Skeletal muscle satellite cell (primary cell): ENCODE data around the gene AOPEP.

ENCODE experiments used
- H3K27me3 ChIP-seq: 2 replicates; pipeline ENCODE4 v1.7.0; 2013; ENCODE audit warnings: low read length; ENCODE audit not compliant: control insufficient read depth, insufficient read depth
- H3K36me3 ChIP-seq: 2 replicates; pipeline ENCODE4 v1.7.0; 2013; ENCODE audit warnings: mild to moderate bottlenecking, control low read depth, low read length; ENCODE audit not compliant: insufficient read depth
- H3K4me1 ChIP-seq: 2 replicates; pipeline ENCODE4 v1.7.0; 2013; ENCODE audit warnings: low read length; ENCODE audit not compliant: control insufficient read depth, insufficient read depth
- H3K4me2 ChIP-seq: 2 replicates; pipeline ENCODE4 v1.7.0; 2013; ENCODE audit warnings: mild to moderate bottlenecking, low read length
- H3K4me3 ChIP-seq: 2 replicates; pipeline ENCODE4 v1.7.0; 2013; ENCODE audit warnings: low read length
- H3K9ac ChIP-seq: 2 replicates; pipeline ENCODE4 v1.7.0; 2013; ENCODE audit warnings: mild to moderate bottlenecking, low read depth, low read length, moderate library complexity
- H3K9me3 ChIP-seq: replicated peaks from 2 replicates; pipeline ENCODE4 v1.7.0; 2013; ENCODE audit warnings: mild to moderate bottlenecking, control low read depth, low read length

Gene AOPEP

GRCh38 chr9:95037789-95038521, 311.5 kb downstream of the AOPEP start:
- Histone ChIP-seq H3K36me3 (peaks cover 58% of the 10 kb centered on the region), H3K4me1 (peaks cover 39% of the 10 kb centered on the region), H3K4me3 (no peak overlapping the region), H3K4me2 (peak overlapping the region; percentile 66), H3K27me3 (no peaks in the 10 kb centered on the region), H3K9me3 (no peaks in the 10 kb centered on the region), H3K9ac (peak overlapping the region; percentile 56)

GRCh38 chr9:95038666-95039065, 312.2 kb downstream of the AOPEP start:
- peaks cover 57% of the 10 kb centered on the region for H3K36me3 ChIP-seq

GRCh38 chr9:95040106-95040505, 313.6 kb downstream of the AOPEP start:
- Histone ChIP-seq H3K9ac (no peak overlapping the region), H3K9me3 (no peaks in the 10 kb centered on the region), H3K27me3 (no peaks in the 10 kb centered on the region), H3K4me1 (peaks cover 44% of the 10 kb centered on the region), H3K4me2 (no peak overlapping the region), H3K4me3 (no peak overlapping the region), H3K36me3 (peaks cover 62% of the 10 kb centered on the region)

More at GRCh38 chr9:95038666-95039065, 312.2 kb downstream of the AOPEP start:
- Histone ChIP-seq H3K4me1 (peaks cover 35% of the 10 kb centered on the region), H3K9me3 (no peaks in the 10 kb centered on the region), H3K9ac (no peak overlapping the region), H3K4me2 (no peak overlapping the region), H3K4me3 (no peak overlapping the region), H3K27me3 (no peaks in the 10 kb centered on the region)

- no peak overlapping the region for H3K9ac ChIP-seq
- no peaks in the 10 kb centered on the region for H3K27me3 ChIP-seq
- no peaks in the 10 kb centered on the region for H3K9me3 ChIP-seq
- H3K4me2 ChIP-seq: no peak overlapping the region
- H3K4me3 ChIP-seq: no peak overlapping the region
- peaks cover 46% of the 10 kb centered on the region for H3K36me3 ChIP-seq
- H3K4me1 ChIP-seq: peaks cover 44% of the 10 kb centered on the region
These were observed 317.3 kb downstream of the AOPEP start for GRCh38 chr9:95043826-95044225.

- H3K4me2 ChIP-seq: peak overlapping the region; percentile 33
- no peaks in the 10 kb centered on the region for H3K9me3 ChIP-seq
- H3K27me3 ChIP-seq: no peaks in the 10 kb centered on the region
- H3K4me1 ChIP-seq: peaks cover 48% of the 10 kb centered on the region
- H3K4me3 ChIP-seq: peak overlapping the region; percentile 28
- H3K9ac ChIP-seq: peak overlapping the region; percentile 84
- H3K36me3 ChIP-seq: peaks cover 45% of the 10 kb centered on the region
These were observed 318.4 kb downstream of the AOPEP start for GRCh38 chr9:95044731-95045508.

- H3K4me1 ChIP-seq: peaks cover 52% of the 10 kb centered on the region
- H3K36me3 ChIP-seq: peaks cover 45% of the 10 kb centered on the region
- peak overlapping the region; percentile 33 for H3K4me2 ChIP-seq
- no peaks in the 10 kb centered on the region for H3K9me3 ChIP-seq
- no peaks in the 10 kb centered on the region for H3K27me3 ChIP-seq
- no peak overlapping the region for H3K4me3 ChIP-seq
- H3K9ac ChIP-seq: peak overlapping the region; percentile 84
These were observed 319.3 kb downstream of the AOPEP start for GRCh38 chr9:95045751-95046150.

GRCh38 chr9:95047452-95048224, 321.1 kb downstream of the AOPEP start:
- Histone ChIP-seq H3K27me3 (no peaks in the 10 kb centered on the region), H3K9me3 (no peaks in the 10 kb centered on the region), H3K4me2 (peak overlapping the region; percentile 95), H3K36me3 (peaks cover 40% of the 10 kb centered on the region), H3K4me3 (peak overlapping the region; percentile 81), H3K9ac (peak overlapping the region; percentile 84), H3K4me1 (peaks cover 57% of the 10 kb centered on the region)

- no peaks in the 10 kb centered on the region for H3K9me3 ChIP-seq
These were observed 322.0 kb downstream of the AOPEP start for GRCh38 chr9:95048225-95049087.

GRCh38 chr9:95049761-95050160, 323.3 kb downstream of the AOPEP start:
- peaks cover 38% of the 10 kb centered on the region for H3K36me3 ChIP-seq
- H3K27me3 ChIP-seq: no peaks in the 10 kb centered on the region
- H3K9ac ChIP-seq: peak overlapping the region; percentile 84
- peak overlapping the region; percentile 81 for H3K4me3 ChIP-seq
- H3K4me1 ChIP-seq: peaks cover 69% of the 10 kb centered on the region
- H3K9me3 ChIP-seq: no peaks in the 10 kb centered on the region
- H3K4me2 ChIP-seq: peak overlapping the region; percentile 95

More at GRCh38 chr9:95048225-95049087, 322.0 kb downstream of the AOPEP start:
- H3K4me2 ChIP-seq: peak overlapping the region; percentile 95
- H3K36me3 ChIP-seq: peaks cover 41% of the 10 kb centered on the region
- peak overlapping the region; percentile 84 for H3K9ac ChIP-seq
- no peaks in the 10 kb centered on the region for H3K27me3 ChIP-seq
- peak overlapping the region; percentile 81 for H3K4me3 ChIP-seq
- H3K4me1 ChIP-seq: peaks cover 63% of the 10 kb centered on the region

GRCh38 chr9:95053611-95054570, 327.4 kb downstream of the AOPEP start:
- Histone ChIP-seq H3K36me3 (peaks cover 30% of the 10 kb centered on the region), H3K9me3 (no peaks in the 10 kb centered on the region), H3K27me3 (no peaks in the 10 kb centered on the region), H3K4me1 (peaks cover 76% of the 10 kb centered on the region), H3K4me3 (no peak overlapping the region), H3K9ac (peak overlapping the region; percentile 78), H3K4me2 (peak overlapping the region; percentile 43)
